Loucy (cell line): Measurements from ENCODE around the gene RELA.

Source experiments
- H2AFZ ChIP-seq: fragments of 200-600 bp; sonication (generic); 2 replicates; pipeline ENCODE4 v1.6.0; 2016; ENCODE audit warnings: antibody characterized with exemption, mild to moderate bottlenecking, low read length, moderate library complexity
- H3F3A ChIP-seq: fragments of 200-600 bp; 2 replicates; pipeline ENCODE4 v1.6.0; 2016; ENCODE audit warnings: antibody characterized with exemption, low read depth, mild to moderate bottlenecking
- H3K27me3 ChIP-seq: fragments of 200-600 bp; sonication (generic); 2 replicates; pipeline ENCODE4 v1.6.1; 2014; ENCODE audit warnings: low read length, mild to moderate bottlenecking; ENCODE audit not compliant: insufficient read depth, poor library complexity, severe bottlenecking
- H3K36me3 ChIP-seq: fragments of 200-600 bp; sonication (generic); 2 replicates; pipeline ENCODE4 v1.6.1; 2016; ENCODE audit warnings: low read length; ENCODE audit not compliant: insufficient read depth
- H3K4me1 ChIP-seq: fragments of 200-600 bp; sonication (generic); 2 replicates; pipeline ENCODE4 v1.5.1; 2014; ENCODE audit warnings: low read length, mild to moderate bottlenecking; ENCODE audit not compliant: insufficient read depth, poor library complexity, severe bottlenecking
- H3K4me2 ChIP-seq: fragments of 200-600 bp; sonication (generic); 2 replicates; pipeline ENCODE4 v1.6.0; 2014; ENCODE audit warnings: antibody characterized with exemption, low read length, low read depth, mild to moderate bottlenecking; ENCODE audit not compliant: poor library complexity, severe bottlenecking
- H3K4me3 ChIP-seq: fragments of 200-600 bp; sonication (generic); 2 replicates; pipeline ENCODE4 v1.5.1; 2014; ENCODE audit warnings: low read length, mild to moderate bottlenecking, mixed read lengths; ENCODE audit not compliant: poor library complexity, severe bottlenecking
- H3K79me2 ChIP-seq: fragments of 200-600 bp; sonication (generic); 2 replicates; pipeline ENCODE4 v1.6.1; 2014; ENCODE audit warnings: low read length; ENCODE audit not compliant: insufficient read depth
- H3K9ac ChIP-seq: fragments of 200-600 bp; sonication (generic); 2 replicates; pipeline ENCODE4 v1.6.0; 2014; ENCODE audit warnings: mild to moderate bottlenecking, low read depth, low read length, moderate library complexity; ENCODE audit not compliant: poor library complexity, severe bottlenecking
- H3K9me2 ChIP-seq: fragments of 200-600 bp; sonication (generic); replicated peaks from 2 replicates; pipeline ENCODE4 v1.6.1; 2016; ENCODE audit warnings: low read depth, low read length, mixed read lengths
- H3K9me3 ChIP-seq: fragments of 200-600 bp; sonication (generic); 2 replicates; pipeline ENCODE4 v1.6.1; 2014; ENCODE audit warnings: mild to moderate bottlenecking, antibody characterized with exemption, low read length, low read depth; ENCODE audit not compliant: insufficient read depth
- H4K20me1 ChIP-seq: fragments of 200-600 bp; sonication (generic); 2 replicates; pipeline ENCODE4 v1.6.0; 2014; ENCODE audit warnings: antibody characterized with exemption, low read length, mild to moderate bottlenecking; ENCODE audit not compliant: insufficient read depth, poor library complexity, severe bottlenecking
- CTCF ChIP-seq: fragments of 200-600 bp; sonication (generic); conservative IDR thresholded peaks from 2 replicates; pipeline ENCODE4 v1.5.1; 2014; ENCODE audit warnings: mild to moderate bottlenecking, antibody characterized with exemption, low read length
- EZH2phosphoT487 ChIP-seq: fragments of 200-600 bp; IDR thresholded peaks from 2 replicates; pipeline ENCODE4 v1.6.1; 2018; ENCODE audit warnings: antibody characterized with exemption, mild to moderate bottlenecking, moderate library complexity, borderline replicate concordance

RELA gene

GRCh38 chr11:65652511-65653228, 10.0 kb downstream of the RELA start:
- TF ChIP-seq CTCF (no peak), EZH2phosphoT487 (no peak)
- Histone ChIP-seq H3K4me3 (peak overlapping the region; percentile 78), H3K9ac (peak overlapping the region; percentile 93), H4K20me1 (no peaks in the 10 kb centered on the region), H3K9me3 (no peaks in the 10 kb centered on the region), H2AFZ (peak overlapping the region; percentile 85), H3K4me2 (peak overlapping the region; percentile 99), H3K4me1 (peaks cover 25% of the 10 kb centered on the region), H3K27me3 (no peaks in the 10 kb centered on the region), H3K9me2 (no peaks in the 10 kb centered on the region), H3K79me2 (peaks cover 22% of the 10 kb centered on the region; the same call in 1 of the 2 replicates), H3F3A (peaks cover 8% of the 10 kb centered on the region), H3K36me3 (peaks cover 34% of the 10 kb centered on the region; the same call in 1 of the 2 replicates)

GRCh38 chr11:65651589-65652510, 10.9 kb downstream of the RELA start:
- Histone ChIP-seq H3K9ac (peak overlapping the region; percentile 93), H3K79me2 (peaks cover 15% of the 10 kb centered on the region; the same call in 1 of the 2 replicates), H3K36me3 (peaks cover 26% of the 10 kb centered on the region; the same call in 1 of the 2 replicates)

GRCh38 chr11:65651339-65651588, 11.5 kb downstream of the RELA start:
- peaks cover 25% of the 10 kb centered on the region for H3K4me1 ChIP-seq
- H3K9me2 ChIP-seq: no peaks in the 10 kb centered on the region
- peaks cover 22% of the 10 kb centered on the region; the same call in 1 of the 2 replicates for H3K36me3 ChIP-seq
- H3K79me2 ChIP-seq: peaks cover 15% of the 10 kb centered on the region; the same call in 1 of the 2 replicates
- peak overlapping the region; percentile 93 for H3K9ac ChIP-seq
- H3K4me2 ChIP-seq: no peak overlapping the region
- no peaks in the 10 kb centered on the region for H3K9me3 ChIP-seq
- no peak for TF ChIP-seq CTCF
- TF ChIP-seq EZH2phosphoT487: no peak
- no peak overlapping the region for H3K4me3 ChIP-seq
- no peak overlapping the region for H2AFZ ChIP-seq
- H4K20me1 ChIP-seq: no peaks in the 10 kb centered on the region
- H3F3A ChIP-seq: peaks cover 8% of the 10 kb centered on the region
- no peaks in the 10 kb centered on the region for H3K27me3 ChIP-seq

More at GRCh38 chr11:65651589-65652510, 10.9 kb downstream of the RELA start:
- peaks cover 8% of the 10 kb centered on the region for H3F3A ChIP-seq
- peak overlapping the region; percentile 78 for H3K4me3 ChIP-seq
- H3K27me3 ChIP-seq: no peaks in the 10 kb centered on the region
- H4K20me1 ChIP-seq: no peaks in the 10 kb centered on the region
- no peaks in the 10 kb centered on the region for H3K9me2 ChIP-seq
- H3K9me3 ChIP-seq: no peaks in the 10 kb centered on the region
- peaks cover 25% of the 10 kb centered on the region for H3K4me1 ChIP-seq
- peak overlapping the region; percentile 99 for H3K4me2 ChIP-seq
- TF ChIP-seq CTCF: no peak
- no peak for TF ChIP-seq EZH2phosphoT487
- H2AFZ ChIP-seq: 0 out of 2 replicates have a peak overlapping the region, but pooled peaks have one; percentile 48
